HG03060 (cell line): ENCODE results near the gene TSSK6.

Experiments used
- ATAC-seq: cut with Tn5 transposase; IDR thresholded peaks from one replicate; pipeline ENCODE4 v1.9.1; 2021; ENCODE audit warnings: low read depth, moderate number of reproducible peaks; ENCODE audit not compliant: unreplicated experiment

TSSK6 gene

GRCh38 chr19:19465436-19466070 lies 49.8 kb downstream of the TSSK6 start:
- ATAC-seq: no peak

GRCh38 chr19:19464339-19465098 lies 50.8 kb downstream of the TSSK6 start:
- no peak for ATAC-seq
